HG03571 (cell line): Measurements from ENCODE around the gene FAM136A.
"Not testable (repeated sequence)": the region's sequence is repeated elsewhere in the genome, so short reads cannot be mapped to it uniquely, and the experiment has no call there.

ENCODE experiments used
- ATAC-seq: cut with Tn5 transposase; IDR thresholded peaks from one replicate; pipeline ENCODE4 v1.9.1; 2021; ENCODE audit not compliant: unreplicated experiment

Gene FAM136A

DNA sequence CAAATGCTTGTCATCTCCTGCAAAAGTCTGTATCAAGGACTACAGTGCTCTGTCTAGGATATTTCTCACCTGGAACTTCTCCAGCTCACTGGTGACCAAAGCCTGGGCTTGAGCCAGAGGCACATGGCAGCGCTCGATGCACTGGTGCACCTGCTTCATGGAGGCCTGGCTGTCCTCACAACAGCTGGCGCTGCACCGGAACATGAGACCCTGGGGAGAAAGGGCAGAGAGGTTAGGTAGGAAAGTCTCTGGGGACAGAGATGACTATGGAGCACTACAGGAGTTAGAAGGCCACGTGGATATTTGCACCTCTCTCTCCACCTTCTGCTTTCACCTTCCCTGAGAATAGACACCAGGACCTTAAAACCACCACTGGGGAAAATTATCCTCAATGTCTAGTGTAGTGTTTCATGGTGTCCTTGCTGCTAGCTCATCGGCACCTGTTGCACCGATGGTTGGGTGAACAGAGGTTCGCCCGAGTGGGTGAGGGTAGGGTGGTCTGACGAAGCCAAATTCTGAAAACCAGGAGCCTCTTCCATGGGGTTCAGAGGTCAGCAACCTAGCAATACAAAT is 1.0 kb downstream of the FAM136A start:
- no peak for ATAC-seq

DNA sequence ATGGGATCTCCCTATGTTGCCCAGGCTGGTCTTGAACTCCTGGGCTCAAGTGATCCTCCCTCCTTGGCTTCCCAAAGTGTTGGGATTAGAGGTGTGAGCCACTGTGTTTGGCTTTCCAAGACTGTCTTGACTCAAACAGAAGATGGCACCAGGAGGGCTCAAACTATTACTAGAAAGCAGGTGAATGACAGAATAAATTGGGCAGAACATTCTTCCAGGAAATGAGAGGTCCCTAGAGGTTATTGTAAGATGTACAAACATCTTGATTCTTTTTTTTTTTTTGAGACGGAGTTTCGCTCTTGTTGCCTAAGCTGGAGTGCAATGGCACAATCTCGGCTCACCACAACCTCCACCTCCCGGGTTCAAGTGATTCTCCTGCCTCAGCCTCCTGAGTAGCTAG is 4.0 kb downstream of the FAM136A start:
- not testable (repeated sequence) for ATAC-seq

DNA sequence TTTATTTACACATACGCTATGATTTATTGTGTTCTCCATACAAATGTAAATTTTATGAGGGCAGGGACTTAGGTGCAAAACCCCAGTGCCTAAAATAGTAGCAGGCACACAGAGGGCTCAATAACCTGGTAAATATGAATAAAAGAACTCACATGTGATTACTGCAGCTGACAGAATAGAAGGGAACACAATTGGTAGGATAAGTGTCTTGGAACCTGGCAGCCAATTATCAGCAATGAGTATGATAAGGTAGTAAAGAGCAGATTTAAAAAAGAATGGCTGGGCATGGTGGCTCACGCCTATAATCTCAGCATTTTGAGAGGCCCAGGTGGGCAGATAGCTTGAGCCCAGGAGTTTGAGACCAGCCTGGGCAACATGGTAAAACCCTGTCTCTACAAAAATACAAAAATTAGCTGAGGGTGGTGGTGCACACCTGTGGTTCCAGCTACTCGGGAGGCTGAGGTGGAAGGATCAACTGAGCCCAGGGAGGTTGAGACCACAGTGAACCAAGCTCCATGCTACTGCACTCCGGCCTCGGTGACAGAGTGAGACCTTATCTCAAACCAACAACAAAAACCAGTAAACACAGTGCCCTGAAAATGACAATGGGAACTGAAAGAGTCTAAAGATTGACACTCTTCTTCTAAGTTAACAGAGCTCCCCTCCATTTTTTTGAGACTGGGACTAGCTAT is 18.2 kb downstream of the FAM136A start:
- ATAC-seq: no peak

DNA sequence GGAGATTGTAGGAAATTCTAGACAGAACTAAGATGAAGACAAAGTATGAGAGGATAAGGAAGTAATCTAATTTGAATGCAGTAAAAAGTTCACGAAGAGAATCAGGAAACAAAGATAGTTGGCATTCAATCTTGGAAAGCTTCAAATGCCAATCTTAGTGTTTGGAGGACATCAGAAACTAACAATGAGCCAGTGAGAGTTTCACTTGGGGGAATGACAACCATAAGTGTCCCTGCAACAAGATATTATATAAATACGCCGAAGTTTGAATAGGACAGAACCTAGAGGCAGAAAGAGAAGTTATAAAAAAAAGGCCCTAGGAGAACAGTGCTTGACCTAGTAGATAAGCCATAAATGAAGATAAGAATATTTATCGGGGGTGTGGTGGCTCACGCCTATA is 19.4 kb downstream of the FAM136A start:
- ATAC-seq: no peak

DNA sequence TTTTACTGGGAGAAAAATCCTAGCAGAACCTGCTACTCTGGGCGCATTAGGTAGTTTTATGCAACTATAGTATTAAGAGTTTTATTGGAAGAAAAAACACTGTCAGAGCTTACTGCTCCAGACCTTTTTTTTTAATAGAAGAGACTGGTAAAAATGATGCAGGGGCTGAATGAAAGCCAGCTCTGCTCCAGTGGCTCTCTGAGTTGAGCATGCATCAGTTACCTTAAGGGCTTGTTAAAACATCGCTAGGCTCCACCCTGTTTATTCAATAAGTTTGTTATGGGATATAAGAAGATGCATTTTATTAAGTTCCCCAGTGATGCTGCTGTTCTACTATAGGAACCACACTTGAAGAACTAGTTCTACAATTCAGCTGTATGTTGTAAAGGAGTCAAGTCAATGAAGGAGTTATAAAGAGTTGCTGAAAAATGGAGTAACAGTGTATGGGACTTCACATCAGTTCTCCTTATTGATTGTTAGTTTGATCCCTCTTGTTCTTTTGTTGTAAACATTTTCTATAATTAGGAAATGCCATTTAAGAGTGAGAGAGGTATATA is 21.5 kb downstream of the FAM136A start:
- no peak for ATAC-seq

DNA sequence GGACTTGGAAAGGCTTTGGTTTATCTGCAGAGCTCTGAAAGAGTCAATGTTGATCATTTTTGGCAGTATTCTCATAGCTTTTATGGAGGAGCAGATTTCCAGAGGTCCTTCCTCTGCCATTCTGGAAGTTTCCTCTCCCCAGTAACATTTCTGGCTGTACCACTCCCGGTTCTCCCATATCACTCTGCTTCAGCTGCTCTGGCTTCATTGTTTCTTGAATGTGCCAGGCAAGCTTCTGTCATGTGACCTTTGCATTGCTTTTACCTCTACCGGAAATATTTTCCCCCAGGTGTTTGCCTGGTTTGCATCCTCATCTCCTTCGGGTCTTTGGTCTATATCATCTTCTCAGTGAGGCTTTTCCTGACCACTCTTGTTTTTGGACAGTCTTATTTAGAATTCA is 31.5 kb downstream of the FAM136A start:
- ATAC-seq: no peak

DNA sequence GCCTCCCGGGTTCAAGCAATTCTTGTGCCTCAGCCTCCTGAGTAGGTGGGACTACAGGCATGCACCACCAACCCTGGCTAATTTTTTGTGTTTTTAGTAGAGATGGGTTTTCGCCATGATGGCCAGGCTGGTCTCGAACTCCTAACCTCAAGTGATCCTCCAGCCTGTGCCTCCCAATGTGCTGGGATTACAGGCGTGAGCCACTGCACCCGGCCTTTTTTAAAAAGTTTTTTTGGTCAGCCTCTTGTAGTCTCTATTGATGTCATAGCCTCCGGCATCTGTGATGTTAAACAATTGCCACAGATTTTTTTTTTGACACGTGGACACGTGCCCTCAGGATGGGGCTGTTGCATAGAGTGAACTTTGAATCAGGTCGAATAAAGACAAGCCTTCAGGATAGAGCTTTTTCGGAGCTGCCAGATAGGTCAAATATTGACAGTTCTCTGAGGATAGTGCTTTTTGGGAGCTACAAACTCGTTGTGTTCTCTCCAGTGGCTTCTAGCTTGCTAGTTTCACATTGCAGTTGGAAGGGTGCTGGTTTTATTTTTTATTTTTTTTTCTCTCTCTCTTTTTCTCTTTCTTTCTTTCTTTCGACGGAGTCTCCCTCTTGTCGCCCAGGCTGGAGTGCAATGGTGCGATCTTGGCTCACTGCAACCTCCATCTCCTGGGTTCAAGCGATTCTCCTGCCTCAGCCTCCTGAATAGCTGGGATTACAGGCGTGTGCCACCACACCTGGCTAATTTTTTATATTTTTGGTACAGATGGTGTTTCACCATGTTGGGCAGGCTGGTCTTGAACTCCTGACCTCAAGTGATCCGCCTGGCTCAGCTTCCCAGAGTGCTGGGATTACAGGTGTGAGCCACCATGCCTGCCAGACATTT is 32.2 kb downstream of the FAM136A start:
- ATAC-seq: not testable (repeated sequence)

DNA sequence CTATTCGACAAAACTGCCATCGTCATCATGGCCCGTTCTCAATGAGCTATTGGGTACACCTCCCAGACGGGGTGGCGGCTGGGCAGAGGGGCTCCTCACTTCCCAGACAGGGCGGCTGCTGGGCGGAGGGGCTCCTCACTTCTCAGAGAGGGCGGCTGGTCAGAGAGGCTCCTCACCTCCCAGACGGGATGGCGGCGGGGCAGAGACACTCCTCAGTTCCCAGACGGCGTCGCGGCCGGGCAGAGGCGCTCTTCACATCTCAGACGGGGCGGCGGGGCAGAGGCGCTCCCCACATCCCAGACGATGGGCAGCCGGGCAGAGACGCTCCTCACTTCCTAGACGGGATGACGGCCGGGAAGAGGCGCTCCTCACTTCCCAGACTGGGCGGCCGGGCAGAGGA is 34.9 kb downstream of the FAM136A start:
- ATAC-seq: not testable (repeated sequence)

DNA sequence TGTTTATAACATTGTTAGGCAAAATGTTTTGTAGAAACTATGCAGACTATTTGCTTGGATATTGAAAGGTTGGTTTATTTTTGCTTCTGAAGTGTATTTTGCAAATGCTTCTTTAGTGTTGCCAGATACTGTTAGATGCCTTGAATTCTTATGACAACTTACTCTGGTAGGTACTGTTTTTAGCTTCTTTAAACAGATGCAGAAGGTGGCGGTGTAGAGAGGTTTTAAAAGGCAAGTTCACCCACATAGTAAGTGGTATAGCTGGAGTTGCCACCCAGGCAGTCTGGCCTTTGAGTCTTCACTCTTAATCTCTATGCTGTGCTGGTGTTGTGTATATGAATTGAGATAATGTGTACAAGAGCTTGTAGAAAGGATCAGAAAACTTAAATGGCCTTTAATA is 40.4 kb downstream of the FAM136A start:
- no peak for ATAC-seq

DNA sequence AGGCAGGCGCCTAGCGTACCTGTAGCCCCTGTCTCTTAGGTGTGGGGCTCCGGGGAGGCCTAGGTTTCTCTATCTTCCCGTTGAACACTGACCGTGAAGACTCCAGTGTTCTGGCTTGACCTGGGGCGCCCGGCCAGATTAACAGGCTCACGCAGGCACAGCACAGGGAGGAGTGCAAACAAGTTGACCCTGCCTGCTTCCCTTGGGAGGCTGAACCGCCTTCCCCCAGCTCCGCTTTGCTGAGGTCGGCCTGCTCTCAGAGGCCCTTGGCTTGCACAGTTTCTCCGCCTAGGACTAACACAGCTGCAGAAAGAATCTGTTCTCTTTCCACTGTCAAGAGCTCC is 43.4 kb downstream of the FAM136A start:
- ATAC-seq: peak; percentile 6

DNA sequence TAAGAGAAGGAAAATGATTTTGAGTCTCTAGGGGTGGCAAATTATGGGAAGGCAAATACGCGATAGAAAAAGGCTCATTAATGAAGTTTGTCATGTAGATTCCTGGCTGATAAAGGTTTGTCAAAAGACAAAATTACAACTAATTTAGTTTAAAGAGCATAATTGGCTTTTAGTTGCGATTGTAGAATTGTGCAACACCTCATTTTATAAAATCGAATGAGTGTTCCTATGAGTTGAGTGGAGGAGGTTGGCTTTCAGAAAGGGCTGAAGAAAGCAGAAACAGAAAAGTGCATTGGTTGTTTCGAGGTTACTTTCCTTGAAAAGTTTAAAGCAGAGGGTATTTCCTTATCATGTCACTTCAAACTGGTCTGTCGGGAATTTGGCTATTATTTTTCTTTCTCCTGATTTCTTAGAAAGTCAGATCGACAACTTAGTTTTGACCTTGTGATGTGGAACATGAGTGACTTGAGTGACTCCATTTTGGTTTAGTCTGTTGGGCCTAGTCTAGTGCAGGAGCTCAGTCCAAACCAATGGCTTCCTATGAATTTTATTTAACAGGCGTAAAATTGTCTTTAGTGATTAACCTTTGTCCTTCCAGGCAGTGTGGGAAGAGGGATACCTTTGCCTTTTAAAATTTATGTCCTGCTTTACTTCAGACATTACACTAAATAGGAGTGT is 46.1 kb downstream of the FAM136A start:
- ATAC-seq: no peak

DNA sequence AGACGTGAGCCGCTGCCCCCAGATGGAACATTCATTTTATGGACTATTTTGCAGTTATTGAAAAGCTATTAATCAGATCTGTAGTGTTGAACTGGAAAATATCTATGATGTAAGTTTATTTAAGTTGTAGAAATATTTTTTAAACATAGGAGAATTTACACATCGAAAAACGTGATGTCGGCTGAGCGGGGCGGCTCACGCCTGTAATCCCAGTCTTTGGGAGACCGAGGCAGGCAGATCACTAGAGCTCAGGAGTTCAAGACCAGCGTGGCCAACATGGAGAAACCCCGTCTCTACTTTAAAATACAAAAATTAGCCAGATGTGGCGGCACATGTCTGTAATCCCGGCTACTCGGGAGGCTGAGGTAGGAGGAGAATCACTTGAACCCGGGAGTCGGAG is 51.4 kb downstream of the FAM136A start:
- no peak for ATAC-seq

DNA sequence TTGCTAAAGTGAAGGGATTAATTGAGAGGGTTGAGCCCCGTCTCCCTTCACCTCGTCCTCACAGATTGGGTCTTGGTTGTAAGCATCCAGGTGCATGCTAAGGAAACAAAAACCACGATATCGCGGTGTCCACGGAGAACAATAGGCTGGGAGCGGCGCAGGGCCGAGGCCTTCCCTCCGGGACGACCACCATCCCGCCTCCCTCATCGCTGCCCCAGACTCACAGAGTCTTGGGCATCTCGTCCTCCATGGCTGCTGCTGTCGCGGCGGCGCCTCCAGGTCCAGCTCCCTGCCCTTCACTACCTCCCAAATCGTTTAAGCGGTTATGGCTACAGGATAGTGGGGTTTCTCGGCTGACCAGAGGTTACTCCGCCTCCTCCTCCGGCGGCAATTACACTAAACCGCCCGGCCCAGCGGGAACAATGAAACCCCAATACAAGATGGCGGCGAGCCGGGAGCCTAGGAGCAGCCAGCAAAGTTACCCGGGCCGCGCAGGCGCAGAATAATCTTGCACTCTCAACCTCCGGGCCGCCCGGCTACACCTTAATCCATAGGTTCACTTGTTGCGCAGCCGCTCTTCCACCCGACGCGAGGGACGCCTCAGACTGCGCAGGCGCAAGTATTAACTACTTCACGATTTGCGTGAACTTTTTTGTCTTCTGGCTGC is 53.6 kb downstream of the FAM136A start, which contains the start of gene TIA1:
Gene TIA1 (minus strand): TSS at position 448 of the 667 bp plus-strand sequence. CDS start 198 bp downstream, at position 250.
- ATAC-seq: peak; percentile 95

DNA sequence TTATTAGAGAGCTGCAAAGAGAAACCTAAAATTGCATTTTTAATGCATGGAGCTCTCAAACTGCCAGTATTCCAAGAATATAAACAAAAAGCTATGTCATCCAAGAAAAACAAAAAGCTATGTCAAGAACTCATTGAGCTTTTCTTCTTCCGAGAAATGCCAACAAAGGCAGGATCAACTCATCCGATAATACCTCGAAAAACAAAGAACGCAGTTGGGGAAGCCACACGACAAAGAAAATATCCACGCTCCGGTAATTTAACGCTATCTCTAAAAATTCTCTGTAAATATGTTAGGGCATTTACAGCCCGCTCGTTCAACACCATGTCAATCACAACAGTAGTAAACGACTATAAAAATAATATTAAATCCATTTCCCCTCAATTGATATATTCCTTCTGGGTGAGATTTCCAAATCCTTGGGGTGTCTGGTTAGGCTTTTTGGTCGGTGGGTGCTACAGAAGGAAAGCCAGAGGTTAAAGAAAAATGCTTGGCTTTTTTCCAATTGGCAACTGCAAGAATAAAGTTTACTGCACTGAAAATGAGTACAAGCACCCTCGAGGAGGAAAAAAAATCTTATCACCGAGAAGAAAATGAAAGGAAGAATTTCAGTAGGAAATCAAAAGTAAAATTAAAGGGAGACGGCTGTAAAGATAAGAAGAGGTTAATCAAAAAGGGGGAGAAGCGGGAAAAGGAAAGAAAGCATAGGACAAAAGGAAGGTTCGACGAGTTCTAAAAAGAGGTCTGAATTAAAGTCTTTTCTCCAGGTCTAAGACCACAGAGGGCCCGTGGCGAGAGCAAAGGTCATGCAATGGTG is 54.3 kb downstream of the FAM136A start:
- ATAC-seq: no peak
